ENCODE data around the gene IL9.
"Not testable (repeated sequence)": the region's sequence is repeated elsewhere in the genome, so short reads cannot be mapped to it uniquely, and the experiment has no call there.

The IL9 gene

GRCh38 chr5:135864503-135865435 lies 30.9 kb downstream of the IL9 start:
- no peak for TF ChIP-seq CTCF (IDR thresholded peaks at IDR 0.05; ENCODE audit: borderline replicate concordance, insufficient read depth, low read depth, low read length)
- no peak overlapping the region for H3K4me3 ChIP-seq (ENCODE audit: low read depth, low read length)

DNA sequence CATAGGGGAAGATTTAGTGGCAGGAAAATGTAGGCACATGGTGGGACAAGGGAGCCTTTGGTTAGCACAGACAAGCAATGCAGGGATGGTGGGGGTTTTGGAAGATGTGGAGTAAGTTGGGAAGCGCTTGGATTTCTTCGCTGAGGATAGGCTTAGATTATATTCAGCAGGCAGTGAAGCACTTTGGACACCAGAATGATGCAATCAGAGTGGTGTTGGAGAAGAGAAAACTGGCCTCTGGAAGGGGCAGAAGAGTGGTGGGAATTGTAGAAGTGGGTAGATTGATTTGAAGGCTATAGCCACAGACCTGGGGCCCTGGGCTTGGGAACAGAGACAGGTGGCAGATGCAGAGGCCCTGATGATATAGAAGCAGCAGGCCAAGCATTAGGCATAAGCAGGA lies 32.9 kb downstream of the IL9 start:
- no peak for TF ChIP-seq CTCF (IDR thresholded peaks at IDR 0.05; ENCODE audit: borderline replicate concordance, insufficient read depth, low read depth, low read length)
- no peak overlapping the region for H3K4me3 ChIP-seq (ENCODE audit: low read depth, low read length)

DNA sequence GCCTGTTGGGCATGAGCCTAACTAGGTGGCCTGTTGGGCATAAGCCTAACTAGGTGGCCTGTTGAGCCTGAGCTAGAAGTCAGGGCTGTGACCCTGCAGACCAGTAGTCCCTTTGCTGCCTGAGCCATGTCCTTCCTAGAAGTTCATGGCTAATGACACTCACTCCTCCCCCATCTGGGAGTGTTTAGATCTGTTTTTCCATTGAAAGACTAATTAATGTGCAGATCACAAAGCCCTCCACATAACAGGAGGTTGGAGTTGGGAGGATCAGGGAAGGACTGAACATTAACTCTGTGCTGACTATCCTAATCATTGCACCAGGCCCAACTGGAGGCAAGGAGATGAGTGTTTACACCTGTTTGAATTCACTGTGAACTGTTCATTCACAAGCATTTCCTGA lies 33.6 kb downstream of the IL9 start:
- TF ChIP-seq CTCF (IDR thresholded peaks at IDR 0.05; ENCODE audit: borderline replicate concordance, insufficient read depth, low read depth, low read length): no peak
- H3K4me3 ChIP-seq (ENCODE audit: low read depth, low read length): no peak overlapping the region

DNA sequence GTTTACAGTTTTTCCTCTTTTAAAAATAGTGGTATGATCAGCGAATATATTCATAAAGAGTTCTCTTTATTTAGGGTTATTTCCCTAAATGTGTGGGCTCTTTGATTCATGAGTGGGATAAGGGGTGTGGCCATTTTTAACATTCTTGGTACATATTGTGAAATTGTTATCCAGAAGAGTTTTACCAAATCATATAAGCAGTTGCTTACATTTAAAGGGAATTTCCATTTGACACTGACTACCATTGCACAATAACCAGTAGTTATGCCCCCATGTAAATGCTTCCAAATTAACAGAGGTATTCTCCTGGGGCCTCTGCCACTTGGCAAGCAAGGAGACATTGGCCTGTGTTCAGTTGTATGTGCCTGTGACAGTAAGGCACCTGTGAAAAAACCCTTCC lies 34.0 kb downstream of the IL9 start:
- H3K4me3 ChIP-seq (ENCODE audit: low read depth, low read length): no peak overlapping the region
- TF ChIP-seq CTCF (IDR thresholded peaks at IDR 0.05; ENCODE audit: borderline replicate concordance, insufficient read depth, low read depth, low read length): no peak

DNA sequence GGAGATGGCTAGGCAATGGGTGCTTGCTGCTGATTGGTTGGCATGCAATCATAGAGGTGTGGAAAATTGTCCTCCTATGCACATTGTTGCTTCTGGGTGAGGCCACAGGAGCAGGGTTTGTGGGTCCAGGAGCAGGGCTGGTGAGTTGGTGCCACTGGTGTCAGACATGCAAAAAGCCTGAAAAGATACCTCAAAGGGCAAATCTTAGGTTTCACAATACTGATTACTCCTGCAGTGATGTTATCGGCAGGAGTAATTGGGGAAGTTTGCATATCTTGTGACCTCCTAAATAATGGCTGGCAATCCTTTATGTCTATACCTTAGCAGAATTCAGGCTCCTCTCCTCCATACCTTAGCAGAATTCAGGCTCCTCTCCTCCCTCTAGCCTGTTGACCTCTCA lies 36.0 kb downstream of the IL9 start:
- no peak overlapping the region for H3K4me3 ChIP-seq (ENCODE audit: low read depth, low read length)
- no peak for TF ChIP-seq CTCF (IDR thresholded peaks at IDR 0.05; ENCODE audit: borderline replicate concordance, insufficient read depth, low read depth, low read length)

DNA sequence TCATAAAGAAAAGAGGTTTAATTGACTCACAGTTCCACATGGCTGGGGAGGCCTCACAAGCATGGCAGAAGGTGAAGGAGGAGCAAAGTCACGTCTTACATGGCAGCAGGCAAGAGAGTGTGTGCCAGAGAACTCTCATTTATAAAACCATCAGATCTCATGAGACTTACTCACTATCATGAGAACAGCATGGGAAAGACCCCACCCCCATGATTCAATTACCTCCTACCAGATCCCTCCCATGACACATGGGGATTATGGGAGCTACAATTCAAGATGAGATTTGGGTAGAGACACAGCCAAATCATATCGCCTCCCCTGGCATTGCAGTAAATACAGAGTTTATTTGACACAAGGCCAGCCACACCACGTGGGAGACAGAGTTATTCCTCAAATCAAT lies 36.5 kb downstream of the IL9 start:
- not testable (repeated sequence) for H3K4me3 ChIP-seq (ENCODE audit: low read depth, low read length)

DNA sequence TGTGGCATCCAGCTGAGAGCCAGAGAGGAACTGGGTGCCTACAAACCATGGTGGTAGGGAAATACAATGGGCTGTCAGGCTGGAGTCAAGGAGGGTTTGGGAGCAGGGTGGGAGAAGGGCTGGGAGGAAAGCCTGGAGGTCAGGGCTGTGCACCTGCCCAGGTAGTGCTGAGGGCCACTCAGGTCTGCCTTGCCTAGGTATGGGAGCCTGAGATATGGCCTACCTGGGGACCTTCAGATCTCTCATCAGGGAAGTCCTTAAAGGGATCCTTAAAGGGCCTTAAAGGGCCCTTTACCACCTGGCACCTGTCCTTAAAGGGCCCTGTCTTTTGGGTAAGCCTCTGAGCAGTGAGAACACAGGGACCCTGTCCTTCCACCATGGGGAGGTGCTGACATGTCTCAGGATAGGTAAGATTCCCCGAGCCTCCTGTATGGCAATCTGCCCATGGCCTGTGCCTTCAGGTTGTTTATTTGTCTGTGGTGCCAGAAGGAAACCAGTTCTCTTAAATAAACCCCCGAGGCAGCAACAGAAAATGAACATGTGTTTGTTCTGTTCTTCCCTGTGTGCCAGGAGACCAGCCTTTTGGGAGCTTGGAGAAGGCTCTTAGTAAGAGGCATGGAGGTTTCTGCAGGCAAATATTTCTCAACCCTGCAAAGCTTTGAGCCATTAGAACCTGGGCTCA lies 37.9 kb downstream of the IL9 start:
- TF ChIP-seq CTCF (IDR thresholded peaks at IDR 0.05; ENCODE audit: borderline replicate concordance, insufficient read depth, low read depth, low read length): no peak
- no peak overlapping the region for H3K4me3 ChIP-seq (ENCODE audit: low read depth, low read length)

All from GM12875 (cell line).